ENCODE results near the gene ZC3H18.

DNA sequence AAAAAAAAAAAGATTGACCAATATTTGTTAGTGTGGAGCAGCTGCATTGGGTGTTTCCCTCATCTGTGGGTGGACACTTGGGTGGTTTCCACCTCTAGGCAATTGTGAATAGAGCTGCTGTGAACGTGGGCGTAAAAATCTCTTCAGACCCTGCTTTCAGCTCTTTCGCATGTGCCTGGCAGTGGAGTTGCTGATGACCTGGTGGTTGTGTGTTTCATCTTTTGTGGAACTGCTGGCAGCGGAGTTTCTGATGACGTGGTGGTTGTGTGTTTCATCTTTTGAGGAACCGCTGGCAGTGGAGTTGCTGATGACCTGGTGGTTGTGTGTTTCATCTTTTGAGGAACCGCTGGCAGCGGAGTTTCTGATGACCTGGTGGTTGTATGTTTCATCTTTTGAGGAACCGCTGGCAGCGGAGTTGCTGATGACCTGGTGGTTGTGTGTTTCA, 21.4 kb downstream of the ZC3H18 start:
- TF ChIP-seq CTCF (IDR thresholded peaks at IDR 0.05; ENCODE audit: low read depth, low read length, poor library complexity, severe bottlenecking) (no peak), EZH2phosphoT487 (IDR thresholded peaks at IDR 0.05; ENCODE audit: borderline replicate concordance, low read length) (no peak)
